ENCODE measurements around the gene PTPRO. TPM values are rescaled to one million over a fixed set of nuclear protein-coding genes. Genes with fewer than 3 reads are reported as not detected.

The PTPRO gene
- 1.2 TPM for total RNA-seq
- long read RNA-seq: 0 reads

DNA sequence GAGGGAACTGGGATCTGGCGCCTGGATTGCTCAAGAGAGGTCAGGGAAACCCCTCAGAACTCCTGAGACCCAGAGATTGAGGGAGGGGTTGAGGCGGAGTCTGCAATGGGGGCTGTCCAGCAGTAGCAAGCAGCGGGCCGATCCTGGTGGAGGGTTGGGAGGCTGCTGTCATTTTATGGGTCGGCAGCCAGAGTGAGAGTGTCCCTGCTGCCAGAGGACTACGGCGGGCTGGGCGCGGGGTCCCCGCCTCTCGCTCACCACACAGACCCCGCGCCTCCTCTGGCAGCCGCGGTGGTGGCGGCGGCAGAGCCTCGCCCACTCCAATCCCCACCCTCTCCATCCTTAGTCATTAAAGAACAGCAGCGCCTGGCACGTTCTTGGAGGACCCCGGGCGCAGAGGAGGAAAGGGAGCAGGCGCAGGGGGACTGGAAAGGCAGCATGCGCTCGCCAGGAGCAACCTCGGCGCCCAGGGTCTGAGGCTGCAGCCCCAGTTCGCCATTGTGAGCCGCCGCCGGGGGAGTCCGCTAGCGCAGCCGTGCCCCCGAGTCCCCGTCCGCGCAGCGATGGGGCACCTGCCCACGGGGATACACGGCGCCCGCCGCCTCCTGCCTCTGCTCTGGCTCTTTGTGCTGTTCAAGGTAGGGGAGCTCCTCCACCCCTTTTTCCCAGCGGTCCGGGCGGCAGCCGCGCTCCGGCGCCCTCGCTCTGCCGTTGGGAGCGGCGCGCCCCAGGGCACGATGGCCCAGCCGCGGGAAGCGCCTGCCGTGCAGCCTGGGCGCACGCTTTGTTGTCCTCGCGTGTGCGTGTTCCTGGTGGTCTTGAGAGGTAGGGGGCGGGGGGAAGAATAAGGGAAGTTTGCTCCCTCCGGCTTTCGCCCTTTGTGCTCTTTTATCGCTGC is at the start of gene PTPRO:
Gene PTPRO (plus strand): TSS at position 345 of the 898 bp plus-strand sequence.
- intact Hi-C loops (cut with DNase I): no loop called here
- DNase-seq (ENCODE audit: low spot score): no peak

- intact Hi-C loops (cut with DNase I): loop anchor here (10.0 kb wide), 2 partner anchors 429 to 581 kb away; partner anchors contain the start of gene ART4
- no peak for DNase-seq (ENCODE audit: low spot score)
These were observed 48.4 kb upstream of the PTPRO start for GRCh38 chr12:15273896-15274295.

- intact Hi-C loops (cut with DNase I): loop anchor here (10.0 kb wide), 2 partner anchors 430 to 580 kb away; partner anchors contain the start of gene ART4
- DNase-seq (ENCODE audit: low spot score): no peak
These were observed 47.7 kb upstream of the PTPRO start for GRCh38 chr12:15274561-15274967.

DNA sequence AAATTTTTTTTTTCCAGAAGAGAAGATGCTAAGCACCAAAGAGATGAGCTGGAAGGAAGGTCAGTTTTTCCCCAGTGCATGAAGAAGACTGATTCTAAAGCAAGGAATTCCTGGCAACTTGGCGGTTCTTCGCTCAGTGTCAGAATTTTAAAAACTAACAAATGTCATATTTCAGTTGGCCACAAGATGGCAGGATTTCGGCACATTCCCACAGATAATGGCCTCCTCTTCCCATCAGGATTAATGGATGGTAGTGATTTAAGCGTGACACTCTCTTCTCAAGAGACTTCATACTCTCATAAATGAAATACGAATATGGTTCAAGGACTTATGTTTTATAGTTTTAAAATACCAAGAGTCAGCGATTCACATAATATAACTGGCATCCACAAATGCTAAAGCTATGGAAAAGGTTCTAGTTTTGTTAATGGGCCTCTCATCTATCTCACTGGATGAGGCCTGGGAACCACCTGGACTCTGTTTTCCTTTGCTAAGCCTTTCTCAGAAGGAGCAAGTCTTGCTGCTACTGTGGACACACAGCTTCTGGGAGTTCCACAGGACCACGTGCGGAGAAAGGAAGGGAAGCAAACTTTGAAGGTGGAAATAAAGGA is 46.1 kb upstream of the PTPRO start:
- intact Hi-C loops (cut with DNase I): loop anchor here (5.0 to 10.0 kb wide), 4 partner anchors 246 to 579 kb away; partner anchors contain the start of gene ART4
- DNase-seq (ENCODE audit: low spot score): no peak

- DNase-seq (ENCODE audit: low spot score): peak; percentile 87
- intact Hi-C loops (cut with DNase I): loop anchor here (5.0 to 10.0 kb wide), 4 partner anchors 243 to 576 kb away; partner anchors contain the start of gene ART4
These were observed 43.3 kb upstream of the PTPRO start for GRCh38 chr12:15278816-15279658.

- intact Hi-C loops (cut with DNase I): no loop called here
- no peak for DNase-seq (ENCODE audit: low spot score)
These were observed 41.4 kb upstream of the PTPRO start for GRCh38 chr12:15280930-15281329.

DNA sequence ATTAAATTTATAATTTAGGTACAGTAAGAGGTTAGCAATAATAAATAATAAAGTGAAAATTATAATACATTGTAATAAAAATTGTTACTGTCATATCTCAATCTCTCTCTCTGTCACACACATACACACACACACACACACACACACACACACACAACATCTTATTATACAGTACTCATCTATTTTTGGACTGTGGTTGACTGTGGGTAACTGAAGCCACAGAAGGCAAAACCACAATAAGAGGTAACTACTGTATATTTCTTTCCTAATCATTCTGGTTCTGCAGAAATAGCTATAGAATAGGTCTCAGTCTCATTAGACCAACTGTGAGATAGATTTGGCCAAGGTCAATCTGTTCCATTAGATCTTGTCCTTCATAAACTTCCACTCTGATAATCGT is 33.1 kb upstream of the PTPRO start:
- intact Hi-C loops (cut with DNase I): no loop called here
- no peak for DNase-seq (ENCODE audit: low spot score)

- intact Hi-C loops (cut with DNase I): no loop called here
- no peak for DNase-seq (ENCODE audit: low spot score)
These were observed 28.6 kb upstream of the PTPRO start for GRCh38 chr12:15293731-15294130.

DNA sequence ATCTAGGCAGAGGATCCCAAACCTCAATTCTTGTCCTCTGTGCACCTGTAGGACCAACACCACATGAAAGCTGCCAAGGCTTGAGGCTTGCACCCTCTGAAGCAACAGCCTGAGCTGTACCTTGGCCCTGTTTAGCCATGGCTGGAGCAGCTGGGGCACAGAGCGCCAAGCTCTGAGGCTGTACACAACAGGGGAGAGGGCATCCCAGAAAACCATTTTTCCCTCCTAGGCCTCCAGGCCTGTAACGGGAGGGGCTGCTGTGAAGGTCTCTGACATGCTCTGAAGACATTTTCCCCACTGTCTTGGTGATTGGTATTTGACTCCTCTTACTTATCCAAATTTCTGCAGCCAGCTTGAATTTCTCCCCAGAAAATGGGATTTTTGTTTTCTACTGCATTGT is 22.4 kb upstream of the PTPRO start:
- intact Hi-C loops (cut with DNase I): no loop called here
- DNase-seq (ENCODE audit: low spot score): no peak

GRCh38 chr12:15304296-15304695 is 18.0 kb upstream of the PTPRO start:
- intact Hi-C loops (cut with DNase I): no loop called here
- no peak for DNase-seq (ENCODE audit: low spot score)

- intact Hi-C loops (cut with DNase I): no loop called here
- no peak for DNase-seq (ENCODE audit: low spot score)
These were observed 15.7 kb upstream of the PTPRO start for GRCh38 chr12:15306605-15307004.

- no peak for DNase-seq (ENCODE audit: low spot score)
- intact Hi-C loops (cut with DNase I): no loop called here
These were observed 15.2 kb upstream of the PTPRO start for GRCh38 chr12:15307079-15307478.

DNA sequence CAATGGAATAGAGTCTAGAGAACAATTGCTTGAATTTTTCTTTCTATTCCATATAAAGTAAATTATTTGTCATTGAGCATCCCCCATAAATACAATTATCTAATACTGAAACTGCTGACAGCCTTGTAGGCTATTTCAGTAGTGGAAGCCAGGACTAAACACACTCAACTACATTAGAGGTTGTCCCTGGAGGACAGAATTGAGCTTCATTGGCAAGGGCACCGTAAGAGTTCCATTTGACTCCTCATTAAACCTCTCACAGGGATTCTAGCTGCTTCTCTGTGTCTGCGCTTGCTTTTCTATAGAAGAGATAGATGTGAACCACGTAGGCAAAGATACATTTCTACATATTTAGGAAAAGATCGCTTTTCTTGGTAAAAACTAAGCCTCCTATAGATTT is 3.5 kb upstream of the PTPRO start:
- DNase-seq (ENCODE audit: low spot score): no peak
- intact Hi-C loops (cut with DNase I): no loop called here

- no peak for DNase-seq (ENCODE audit: low spot score)
- intact Hi-C loops (cut with DNase I): no loop called here
These were observed 1.4 kb upstream of the PTPRO start for GRCh38 chr12:15320881-15321280.

- no peak for DNase-seq (ENCODE audit: low spot score)
- intact Hi-C loops (cut with DNase I): no loop called here
These were observed 1.2 kb downstream of the PTPRO start for GRCh38 chr12:15323480-15323879.

- no peak for DNase-seq (ENCODE audit: low spot score)
- intact Hi-C loops (cut with DNase I): no loop called here
These were observed 7.6 kb downstream of the PTPRO start for GRCh38 chr12:15329891-15330290.

GRCh38 chr12:15334225-15334624 is 11.9 kb downstream of the PTPRO start:
- DNase-seq (ENCODE audit: low spot score): no peak
- intact Hi-C loops (cut with DNase I): no loop called here

DNA sequence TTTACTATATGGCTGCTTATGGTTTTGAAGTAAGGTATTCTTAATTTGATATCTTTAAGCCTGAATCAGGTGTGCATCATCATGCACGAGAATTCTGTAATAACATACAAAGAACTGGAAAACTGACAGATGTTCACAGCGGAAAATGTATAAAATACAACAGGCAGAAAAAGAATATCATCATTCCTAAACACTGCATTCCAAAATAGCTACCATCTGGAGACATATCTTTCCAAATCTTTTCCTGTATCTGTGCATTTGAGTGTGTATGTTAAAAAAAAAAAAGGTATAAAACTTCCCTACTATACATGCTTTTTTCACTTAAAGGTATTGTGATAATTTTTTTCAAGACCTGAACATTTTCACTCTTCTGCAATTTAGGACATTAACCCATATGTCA is 13.7 kb downstream of the PTPRO start:
- intact Hi-C loops (cut with DNase I): no loop called here

GRCh38 chr12:15336768-15337553 is 14.7 kb downstream of the PTPRO start:
- intact Hi-C loops (cut with DNase I): no loop called here
- DNase-seq (ENCODE audit: low spot score): no peak

More for the DNA sequence above, 13.7 kb downstream of the PTPRO start:
- DNase-seq (ENCODE audit: low spot score): no peak
